H1 (cell line): Measurements from ENCODE around the gene AGBL1.

Experiments used
- EZH2 ChIP-seq: fragments of 200-600 bp; sonication (generic); IDR thresholded peaks from 2 replicates; pipeline ENCODE4 v1.7.1; 2012; ENCODE audit warnings: low read depth, mild to moderate bottlenecking, moderate library complexity, low read length, inconsistent platforms; ENCODE audit not compliant: severe bottlenecking
- POU5F1 ChIP-seq: IDR thresholded peaks from 2 replicates; pipeline ENCODE4 v1.6.1; 2011; ENCODE audit warnings: low read depth, mild to moderate bottlenecking, low read length, moderate library complexity

DNA sequence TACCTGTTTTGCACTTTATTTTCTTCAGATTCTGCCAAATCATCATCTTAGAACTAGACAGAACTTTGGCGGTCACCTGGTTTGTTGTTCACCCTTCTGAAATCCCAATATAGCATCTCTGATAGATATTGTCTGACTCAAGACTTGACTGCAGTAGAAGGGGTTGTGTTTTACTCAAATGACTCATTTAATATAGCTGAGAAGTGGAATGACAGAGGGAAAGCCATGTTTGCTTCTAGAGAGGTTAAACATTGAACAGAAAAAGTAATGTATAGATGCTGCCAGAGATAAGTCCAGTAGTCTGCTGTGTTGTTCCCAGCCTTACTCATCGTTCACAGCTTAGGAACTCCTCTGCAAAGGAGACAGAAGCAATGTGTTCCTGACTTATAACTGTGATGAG, 402.0 kb downstream of the AGBL1 start:
- TF ChIP-seq EZH2 = no peak
- no peak for TF ChIP-seq POU5F1
